ENCODE measurements around the gene HHIPL1. TPM values are rescaled to one million over a fixed set of nuclear protein-coding genes. Genes with fewer than 3 reads are reported as not detected.

Gene HHIPL1
- total RNA-seq, 1 donor from 2014 or later: 0.32 TPM

- H3K4me1 ChIP-seq: no peaks in the 10 kb centered on the region
- H3K9ac ChIP-seq: no peak overlapping the region
- H3K27ac Mint-ChIP-seq: no peak overlapping the region
- H3F3A ChIP-seq (ENCODE audit: low read depth): no peaks in the 10 kb centered on the region
- H3K27me3 ChIP-seq: no peaks in the 10 kb centered on the region
- H3K27me3 Mint-ChIP-seq (ENCODE audit: insufficient read depth, low read depth): peaks cover 5% of the 10 kb centered on the region
- no peaks in the 10 kb centered on the region for H4K20me1 ChIP-seq (ENCODE audit: low read depth)
- H3K9me3 Mint-ChIP-seq: peaks cover 27% of the 10 kb centered on the region
- H3K4me3 ChIP-seq: no peak overlapping the region
- DNase-seq (ENCODE audit: low spot score): no peak
- TF ChIP-seq EZH2 (IDR thresholded peaks at IDR 0.05): no peak
- TF ChIP-seq EZH2phosphoT487 (IDR thresholded peaks at IDR 0.05): no peak
- TF ChIP-seq CTCF (IDR thresholded peaks at IDR 0.05): no peak
- H3K4me3 Mint-ChIP-seq: no peak overlapping the region
- no peak overlapping the region for H3K27ac ChIP-seq
- H3K4me1 Mint-ChIP-seq: no peaks in the 10 kb centered on the region
- H3K79me2 ChIP-seq (ENCODE audit: low read depth): no peaks in the 10 kb centered on the region
- no peak overlapping the region for H2AFZ ChIP-seq (replicated peaks)
- peaks cover 7% of the 10 kb centered on the region for H3K9me3 ChIP-seq (ENCODE audit: low read depth)
- no peak overlapping the region for H3K4me2 ChIP-seq
- H3K36me3 Mint-ChIP-seq: peaks cover 39% of the 10 kb centered on the region
- H3K36me3 ChIP-seq: peaks cover 9% of the 10 kb centered on the region
Observed at GRCh38 chr14:99706107-99706900, 61.4 kb downstream of the HHIPL1 start.

GRCh38 chr14:99707420-99707819 lies 62.5 kb downstream of the HHIPL1 start:
- Mint-ChIP-seq H3K27ac (no peak overlapping the region), H3K9me3 (peaks cover 28% of the 10 kb centered on the region), H3K27me3 (ENCODE audit: insufficient read depth, low read depth) (peaks cover 5% of the 10 kb centered on the region), H3K36me3 (peaks cover 32% of the 10 kb centered on the region), H3K4me1 (no peaks in the 10 kb centered on the region), H3K4me3 (no peak overlapping the region)
- Histone ChIP-seq H3F3A (ENCODE audit: low read depth) (no peaks in the 10 kb centered on the region), H3K9me3 (ENCODE audit: low read depth) (peaks cover 3% of the 10 kb centered on the region), H3K9ac (no peak overlapping the region), H3K4me2 (no peak overlapping the region), H3K36me3 (peaks cover 4% of the 10 kb centered on the region), H4K20me1 (ENCODE audit: low read depth) (no peaks in the 10 kb centered on the region), H3K79me2 (ENCODE audit: low read depth) (no peaks in the 10 kb centered on the region), H2AFZ (replicated peaks) (no peak overlapping the region), H3K4me1 (no peaks in the 10 kb centered on the region), H3K27ac (no peak overlapping the region), H3K27me3 (no peaks in the 10 kb centered on the region), H3K4me3 (no peak overlapping the region)
- DNase-seq (ENCODE audit: low spot score): no peak
- TF ChIP-seq EZH2phosphoT487 (IDR thresholded peaks at IDR 0.05): no peak
- no peak for TF ChIP-seq CTCF (IDR thresholded peaks at IDR 0.05)
- no peak for TF ChIP-seq EZH2 (IDR thresholded peaks at IDR 0.05)

GRCh38 chr14:99707921-99708320 lies 63.0 kb downstream of the HHIPL1 start:
- Histone ChIP-seq H3K9me3 (ENCODE audit: low read depth) (peaks cover 3% of the 10 kb centered on the region), H3K36me3 (no peaks in the 10 kb centered on the region), H4K20me1 (ENCODE audit: low read depth) (no peaks in the 10 kb centered on the region), H3K4me1 (no peaks in the 10 kb centered on the region), H3K79me2 (ENCODE audit: low read depth) (no peaks in the 10 kb centered on the region), H3K9ac (no peak overlapping the region), H3F3A (ENCODE audit: low read depth) (no peaks in the 10 kb centered on the region), H3K27me3 (no peaks in the 10 kb centered on the region), H3K4me3 (no peak overlapping the region), H3K27ac (no peak overlapping the region), H3K4me2 (no peak overlapping the region), H2AFZ (replicated peaks) (no peak overlapping the region)
- Mint-ChIP-seq H3K27ac (no peak overlapping the region), H3K9me3 (peaks cover 30% of the 10 kb centered on the region), H3K4me1 (no peaks in the 10 kb centered on the region), H3K4me3 (no peak overlapping the region), H3K27me3 (ENCODE audit: insufficient read depth, low read depth) (peaks cover 3% of the 10 kb centered on the region), H3K36me3 (peaks cover 30% of the 10 kb centered on the region)
- DNase-seq (ENCODE audit: low spot score): no peak
- TF ChIP-seq EZH2phosphoT487 (IDR thresholded peaks at IDR 0.05): no peak
- TF ChIP-seq CTCF (IDR thresholded peaks at IDR 0.05): no peak
- no peak for TF ChIP-seq EZH2 (IDR thresholded peaks at IDR 0.05)
